Common myeloid progenitor, CD34-positive (primary cell): ENCODE measurements around the gene GRIA3.
"Not testable (repeated sequence)": the region's sequence is repeated elsewhere in the genome, so short reads cannot be mapped to it uniquely, and the experiment has no call there.

Source experiments
- CTCF ChIA-PET: fragments of 350-600 bp; sonication (Branson Sonifier 250); formaldehyde crosslinking; loops from one replicate; lab custom pipeline; 2021; ENCODE audit warnings: antibody characterized with exemption; lab: Charles Lee
- POLR2A ChIA-PET: fragments of 350-600 bp; sonication (Branson Sonifier 250); formaldehyde crosslinking; loops from one replicate; lab custom pipeline; 2021; ENCODE audit warnings: antibody characterized with exemption; lab: Charles Lee
- DNase-seq, 3 donors: peaks; one replicate each; pipeline versions ENCODE4 v3.0.0 to v3.0.0-alpha.2; 2013
- H3K27ac ChIP-seq, 2 experiments: 1 replicate in 1 of 2; 2 replicates in 1 of 2; pipeline ENCODE4 v1.7.0; 2013; ENCODE audit warnings: inconsistent platforms in 2 of 2, low read length in 2 of 2, mild to moderate bottlenecking in 2 of 2, low read depth in 1 of 2, moderate library complexity in 1 of 2; ENCODE audit not compliant: severe bottlenecking in 2 of 2, insufficient read depth in 1 of 2, poor library complexity in 1 of 2
- H3K27me3 ChIP-seq, 5 experiments: replicated peaks in 2 of 5; 1 replicate in 3 of 5; 2 replicates in 2 of 5; pipeline versions ENCODE4 v1.6.1 to v1.7.0; 2013; ENCODE audit warnings: low read length in 4 of 5, mild to moderate bottlenecking in 2 of 5, moderate library complexity in 2 of 5, inconsistent platforms in 1 of 5; ENCODE audit not compliant: insufficient read depth in 5 of 5, control insufficient read depth in 4 of 5
- H3K36me3 ChIP-seq, 4 experiments: 1 replicate in 2 of 4; 2 replicates in 2 of 4; pipeline versions ENCODE4 v1.6.1 to v1.7.0; 2013; ENCODE audit warnings: low read length in 3 of 4, control low read depth in 1 of 4, mild to moderate bottlenecking in 1 of 4; ENCODE audit not compliant: control insufficient read depth in 4 of 4, insufficient read depth in 4 of 4
- H3K4me1 ChIP-seq, 4 experiments: 1 replicate in 3 of 4; 2 replicates in 1 of 4; pipeline versions ENCODE4 v1.6.1 to v1.7.1; 2013; ENCODE audit warnings: low read length in 3 of 4, mild to moderate bottlenecking in 3 of 4, control low read depth in 1 of 4, inconsistent platforms in 1 of 4, moderate library complexity in 1 of 4; ENCODE audit not compliant: control insufficient read depth in 4 of 4, insufficient read depth in 4 of 4; ENCODE audit errors: control extremely low read depth in 1 of 4
- H3K4me3 ChIP-seq, 7 experiments: 1 replicate in 4 of 7; 2 replicates in 3 of 7; pipeline versions ENCODE4 v1.5.1 to v1.7.0; 2013; ENCODE audit warnings: mild to moderate bottlenecking in 7 of 7, low read length in 6 of 7, moderate library complexity in 6 of 7, inconsistent platforms in 2 of 7, low read depth in 2 of 7, control low read depth in 1 of 7; ENCODE audit not compliant: insufficient read depth in 4 of 7, control insufficient read depth in 1 of 7; ENCODE audit errors: extremely low read depth in 1 of 7
- H3K9me3 ChIP-seq, 5 experiments: 1 replicate in 4 of 5; 2 replicates in 1 of 5; pipeline versions ENCODE4 v1.6.1 to v1.7.1; 2013; ENCODE audit warnings: low read length in 4 of 5, mild to moderate bottlenecking in 2 of 5, inconsistent platforms in 1 of 5, low read depth in 1 of 5, moderate library complexity in 1 of 5; ENCODE audit not compliant: control insufficient read depth in 4 of 5, insufficient read depth in 2 of 5; ENCODE audit errors: control extremely low read depth in 1 of 5
- WGBS: methylation state at CpG from one replicate; pipeline ENCODE4 v1.1.5; 2013; ENCODE audit not compliant: insufficient coverage; 5-methylcytosine and 5-hydroxymethylcytosine counted together

GRIA3 gene

GRCh38 chrX:123504047-123504446 lies 320.0 kb downstream of the GRIA3 start:
- CTCF ChIA-PET, result no interaction called here
- no peak overlapping the region for H3K4me3 ChIP-seq
- no peaks in the 10 kb centered on the region for H3K27me3 ChIP-seq
- WGBS, result 86% methylated on average over 1 of the region's 2 CpGs
- no peaks in the 10 kb centered on the region for H3K9me3 ChIP-seq
- H3K4me1 ChIP-seq, result no peaks in the 10 kb centered on the region
- no peak overlapping the region for H3K27ac ChIP-seq
- no peaks in the 10 kb centered on the region for H3K36me3 ChIP-seq
- DNase-seq, result no peak
- POLR2A ChIA-PET, result no interaction called here

- no peaks in the 10 kb centered on the region for H3K4me1 ChIP-seq
- no peaks in the 10 kb centered on the region for H3K9me3 ChIP-seq
- H3K4me3 ChIP-seq, result no peak overlapping the region
- ChIA-PET POLR2A (no interaction called here), CTCF (no interaction called here)
- WGBS, result 100% methylated on average over 1 of the region's 3 CpGs
- no peak overlapping the region for H3K27ac ChIP-seq
- DNase-seq, result no peak
- H3K36me3 ChIP-seq, result no peaks in the 10 kb centered on the region
- H3K27me3 ChIP-seq, result no peaks in the 10 kb centered on the region
Measured at GRCh38 chrX:123504630-123505270, 320.7 kb downstream of the GRIA3 start.

- ChIA-PET CTCF (no interaction called here), POLR2A (no interaction called here)
- DNase-seq, result no peak
Measured at GRCh38 chrX:123513585-123514278, 329.7 kb downstream of the GRIA3 start.

GRCh38 chrX:123514279-123514640 lies 330.2 kb downstream of the GRIA3 start:
- POLR2A ChIA-PET, H3K4me1 ChIP-seq, H3K27me3 ChIP-seq, H3K36me3 ChIP-seq, CTCF ChIA-PET, H3K27ac ChIP-seq: not testable (repeated sequence)
- 67% methylated on average over 6 of the region's 26 CpGs for WGBS
- H3K9me3 ChIP-seq, result peaks cover 0 to 11% (median 0%) of the 10 kb centered on the region in 5 experiments
- DNase-seq, result peak in 1 of 3 donors; percentile 4
- H3K4me3 ChIP-seq, result peak overlapping the region in 2 of 7 experiments; percentile 15 to 23

More at GRCh38 chrX:123513585-123514278, 329.7 kb downstream of the GRIA3 start:
- no peaks in the 10 kb centered on the region for H3K36me3 ChIP-seq
- H3K4me3 ChIP-seq, result peak overlapping the region in 2 of 7 experiments; percentile 15 to 23
- H3K27me3 ChIP-seq, result no peaks in the 10 kb centered on the region
- peak overlapping the region in 1 of 2 experiments; percentile 25 for H3K27ac ChIP-seq
- WGBS, result 88% methylated on average over 1 of the region's 6 CpGs
- H3K9me3 ChIP-seq, result peaks cover 0 to 11% (median 0%) of the 10 kb centered on the region in 5 experiments
- no peaks in the 10 kb centered on the region for H3K4me1 ChIP-seq

GRCh38 chrX:123518791-123519190 lies 334.7 kb downstream of the GRIA3 start:
- CTCF ChIA-PET, result no interaction called here
- POLR2A ChIA-PET, result no interaction called here
- H3K4me3 ChIP-seq, result no peak overlapping the region
- H3K36me3 ChIP-seq, result no peaks in the 10 kb centered on the region
- H3K4me1 ChIP-seq, result no peaks in the 10 kb centered on the region
- no peaks in the 10 kb centered on the region for H3K27me3 ChIP-seq
- H3K9me3 ChIP-seq, result peaks cover 0 to 11% (median 0%) of the 10 kb centered on the region in 5 experiments
- WGBS, result 100% methylated on average over 2 of the region's 2 CpGs
- DNase-seq, result no peak
- no peak overlapping the region for H3K27ac ChIP-seq

GRCh38 chrX:123525123-123525725 lies 341.1 kb downstream of the GRIA3 start:
- DNase-seq, result peak in 1 of 3 donors; percentile 10
- Histone ChIP-seq H3K27ac (no peak overlapping the region), H3K4me1 (peaks cover 0 to 3% (median 0%) of the 10 kb centered on the region in 4 experiments), H3K36me3 (no peaks in the 10 kb centered on the region), H3K4me3 (no peak overlapping the region), H3K27me3 (no peaks in the 10 kb centered on the region), H3K9me3 (no peaks in the 10 kb centered on the region)
- ChIA-PET POLR2A (no interaction called here), CTCF (no interaction called here)
- 100% methylated on average over 1 of the region's 2 CpGs for WGBS

GRCh38 chrX:123530726-123531125 lies 346.6 kb downstream of the GRIA3 start:
- WGBS, result 14% methylated on average over 1 of the region's 1 CpG
- H3K27me3 ChIP-seq, POLR2A ChIA-PET, H3K4me1 ChIP-seq, CTCF ChIA-PET, H3K27ac ChIP-seq, H3K36me3 ChIP-seq, H3K4me3 ChIP-seq, H3K9me3 ChIP-seq: not testable (repeated sequence)
- peak in 2 of 3 donors; percentile 6 to 88 for DNase-seq
